Measurements from ENCODE around the gene KLHL14. TPM values are rescaled to one million over a fixed set of nuclear protein-coding genes. Genes with fewer than 3 reads are reported as not detected.
A peak's percentile ranks its signal among the peaks of the same experiment; 100 is the strongest.

Gene KLHL14
- total and polyA plus RNA-seq, 2 experiments from 2014 or later = 0.44 to 1.9 TPM

DNA sequence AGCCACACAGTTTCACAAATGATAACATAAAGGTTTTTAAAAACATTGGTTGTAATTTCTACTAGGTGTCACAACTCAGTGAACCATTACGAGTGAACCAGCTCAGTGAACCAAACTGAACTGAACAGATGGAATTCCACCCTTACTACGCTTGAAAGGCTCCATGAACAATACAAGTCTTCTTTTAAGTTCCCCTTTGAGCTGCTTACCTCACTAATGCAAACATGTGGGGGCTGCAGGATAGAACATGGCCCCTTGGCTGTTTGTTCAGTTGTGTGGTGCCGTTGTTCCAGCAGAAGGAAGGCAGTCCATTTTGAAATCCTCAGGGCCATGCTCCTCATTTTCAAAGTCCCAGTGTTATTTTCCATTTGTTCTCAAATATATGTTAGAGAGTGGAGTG is 30.7 kb upstream of the KLHL14 start:
- Histone ChIP-seq H3K4me1 (ENCODE audit: insufficient read depth) (no peaks in the 10 kb centered on the region), H3K9me2 (ENCODE audit: insufficient read depth) (no peaks in the 10 kb centered on the region), H2AFZ (peak overlapping the region; percentile 66; the same call in 1 of the 2 replicates), H3K4me3 (no peak overlapping the region), H3K79me2 (replicated peaks; ENCODE audit: insufficient read depth) (no peaks in the 10 kb centered on the region), H3K27me3 (ENCODE audit: insufficient read depth) (no peaks in the 10 kb centered on the region), H4K20me1 (replicated peaks; ENCODE audit: insufficient read depth) (no peaks in the 10 kb centered on the region), H3F3A (replicated peaks; ENCODE audit: low read depth) (no peaks in the 10 kb centered on the region), H3K27ac (ENCODE audit: low read depth) (no peak overlapping the region), H3K4me2 (no peak overlapping the region), H3K36me3 (ENCODE audit: insufficient read depth) (no peaks in the 10 kb centered on the region; the same call in 1 of the 2 replicates)
- DNase-seq (ENCODE audit: low spot score) (no peak), ATAC-seq (no peak)
- TF ChIP-seq, protein P1, sequence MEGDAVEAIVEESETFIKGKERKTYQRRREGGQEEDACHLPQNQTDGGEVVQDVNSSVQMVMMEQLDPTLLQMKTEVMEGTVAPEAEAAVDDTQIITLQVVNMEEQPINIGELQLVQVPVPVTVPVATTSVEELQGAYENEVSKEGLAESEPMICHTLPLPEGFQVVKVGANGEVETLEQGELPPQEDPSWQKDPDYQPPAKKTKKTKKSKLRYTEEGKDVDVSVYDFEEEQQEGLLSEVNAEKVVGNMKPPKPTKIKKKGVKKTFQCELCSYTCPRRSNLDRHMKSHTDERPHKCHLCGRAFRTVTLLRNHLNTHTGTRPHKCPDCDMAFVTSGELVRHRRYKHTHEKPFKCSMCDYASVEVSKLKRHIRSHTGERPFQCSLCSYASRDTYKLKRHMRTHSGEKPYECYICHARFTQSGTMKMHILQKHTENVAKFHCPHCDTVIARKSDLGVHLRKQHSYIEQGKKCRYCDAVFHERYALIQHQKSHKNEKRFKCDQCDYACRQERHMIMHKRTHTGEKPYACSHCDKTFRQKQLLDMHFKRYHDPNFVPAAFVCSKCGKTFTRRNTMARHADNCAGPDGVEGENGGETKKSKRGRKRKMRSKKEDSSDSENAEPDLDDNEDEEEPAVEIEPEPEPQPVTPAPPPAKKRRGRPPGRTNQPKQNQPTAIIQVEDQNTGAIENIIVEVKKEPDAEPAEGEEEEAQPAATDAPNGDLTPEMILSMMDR (conservative IDR thresholded peaks at IDR 0.05; ENCODE audit: low read depth in 2 of 2) = no peak
- TF ChIP-seq EZH2 (IDR thresholded peaks at IDR 0.05; ENCODE audit: low read depth, unreplicated experiment) = no peak
- TF ChIP-seq, protein P2, sequence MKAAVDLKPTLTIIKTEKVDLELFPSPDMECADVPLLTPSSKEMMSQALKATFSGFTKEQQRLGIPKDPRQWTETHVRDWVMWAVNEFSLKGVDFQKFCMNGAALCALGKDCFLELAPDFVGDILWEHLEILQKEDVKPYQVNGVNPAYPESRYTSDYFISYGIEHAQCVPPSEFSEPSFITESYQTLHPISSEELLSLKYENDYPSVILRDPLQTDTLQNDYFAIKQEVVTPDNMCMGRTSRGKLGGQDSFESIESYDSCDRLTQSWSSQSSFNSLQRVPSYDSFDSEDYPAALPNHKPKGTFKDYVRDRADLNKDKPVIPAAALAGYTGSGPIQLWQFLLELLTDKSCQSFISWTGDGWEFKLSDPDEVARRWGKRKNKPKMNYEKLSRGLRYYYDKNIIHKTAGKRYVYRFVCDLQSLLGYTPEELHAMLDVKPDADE (IDR thresholded peaks at IDR 0.05) = no peak
- no peak for TF ChIP-seq POLR2AphosphoS5 (IDR thresholded peaks at IDR 0.05; ENCODE audit: low read depth)
- TF ChIP-seq STAT1 (IDR thresholded peaks at IDR 0.05; ENCODE audit: unreplicated experiment) = no peak
- no peak for TF ChIP-seq NANOG (IDR thresholded peaks at IDR 0.05; ENCODE audit: borderline replicate concordance)
- TF ChIP-seq, protein P3, sequence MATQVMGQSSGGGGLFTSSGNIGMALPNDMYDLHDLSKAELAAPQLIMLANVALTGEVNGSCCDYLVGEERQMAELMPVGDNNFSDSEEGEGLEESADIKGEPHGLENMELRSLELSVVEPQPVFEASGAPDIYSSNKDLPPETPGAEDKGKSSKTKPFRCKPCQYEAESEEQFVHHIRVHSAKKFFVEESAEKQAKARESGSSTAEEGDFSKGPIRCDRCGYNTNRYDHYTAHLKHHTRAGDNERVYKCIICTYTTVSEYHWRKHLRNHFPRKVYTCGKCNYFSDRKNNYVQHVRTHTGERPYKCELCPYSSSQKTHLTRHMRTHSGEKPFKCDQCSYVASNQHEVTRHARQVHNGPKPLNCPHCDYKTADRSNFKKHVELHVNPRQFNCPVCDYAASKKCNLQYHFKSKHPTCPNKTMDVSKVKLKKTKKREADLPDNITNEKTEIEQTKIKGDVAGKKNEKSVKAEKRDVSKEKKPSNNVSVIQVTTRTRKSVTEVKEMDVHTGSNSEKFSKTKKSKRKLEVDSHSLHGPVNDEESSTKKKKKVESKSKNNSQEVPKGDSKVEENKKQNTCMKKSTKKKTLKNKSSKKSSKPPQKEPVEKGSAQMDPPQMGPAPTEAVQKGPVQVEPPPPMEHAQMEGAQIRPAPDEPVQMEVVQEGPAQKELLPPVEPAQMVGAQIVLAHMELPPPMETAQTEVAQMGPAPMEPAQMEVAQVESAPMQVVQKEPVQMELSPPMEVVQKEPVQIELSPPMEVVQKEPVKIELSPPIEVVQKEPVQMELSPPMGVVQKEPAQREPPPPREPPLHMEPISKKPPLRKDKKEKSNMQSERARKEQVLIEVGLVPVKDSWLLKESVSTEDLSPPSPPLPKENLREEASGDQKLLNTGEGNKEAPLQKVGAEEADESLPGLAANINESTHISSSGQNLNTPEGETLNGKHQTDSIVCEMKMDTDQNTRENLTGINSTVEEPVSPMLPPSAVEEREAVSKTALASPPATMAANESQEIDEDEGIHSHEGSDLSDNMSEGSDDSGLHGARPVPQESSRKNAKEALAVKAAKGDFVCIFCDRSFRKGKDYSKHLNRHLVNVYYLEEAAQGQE (IDR thresholded peaks at IDR 0.05; ENCODE audit: unreplicated experiment) = no peak
- TF ChIP-seq ZNF114 (CRISPR knock-in tag; IDR thresholded peaks at IDR 0.05) = no peak
- TF ChIP-seq, protein P4, sequence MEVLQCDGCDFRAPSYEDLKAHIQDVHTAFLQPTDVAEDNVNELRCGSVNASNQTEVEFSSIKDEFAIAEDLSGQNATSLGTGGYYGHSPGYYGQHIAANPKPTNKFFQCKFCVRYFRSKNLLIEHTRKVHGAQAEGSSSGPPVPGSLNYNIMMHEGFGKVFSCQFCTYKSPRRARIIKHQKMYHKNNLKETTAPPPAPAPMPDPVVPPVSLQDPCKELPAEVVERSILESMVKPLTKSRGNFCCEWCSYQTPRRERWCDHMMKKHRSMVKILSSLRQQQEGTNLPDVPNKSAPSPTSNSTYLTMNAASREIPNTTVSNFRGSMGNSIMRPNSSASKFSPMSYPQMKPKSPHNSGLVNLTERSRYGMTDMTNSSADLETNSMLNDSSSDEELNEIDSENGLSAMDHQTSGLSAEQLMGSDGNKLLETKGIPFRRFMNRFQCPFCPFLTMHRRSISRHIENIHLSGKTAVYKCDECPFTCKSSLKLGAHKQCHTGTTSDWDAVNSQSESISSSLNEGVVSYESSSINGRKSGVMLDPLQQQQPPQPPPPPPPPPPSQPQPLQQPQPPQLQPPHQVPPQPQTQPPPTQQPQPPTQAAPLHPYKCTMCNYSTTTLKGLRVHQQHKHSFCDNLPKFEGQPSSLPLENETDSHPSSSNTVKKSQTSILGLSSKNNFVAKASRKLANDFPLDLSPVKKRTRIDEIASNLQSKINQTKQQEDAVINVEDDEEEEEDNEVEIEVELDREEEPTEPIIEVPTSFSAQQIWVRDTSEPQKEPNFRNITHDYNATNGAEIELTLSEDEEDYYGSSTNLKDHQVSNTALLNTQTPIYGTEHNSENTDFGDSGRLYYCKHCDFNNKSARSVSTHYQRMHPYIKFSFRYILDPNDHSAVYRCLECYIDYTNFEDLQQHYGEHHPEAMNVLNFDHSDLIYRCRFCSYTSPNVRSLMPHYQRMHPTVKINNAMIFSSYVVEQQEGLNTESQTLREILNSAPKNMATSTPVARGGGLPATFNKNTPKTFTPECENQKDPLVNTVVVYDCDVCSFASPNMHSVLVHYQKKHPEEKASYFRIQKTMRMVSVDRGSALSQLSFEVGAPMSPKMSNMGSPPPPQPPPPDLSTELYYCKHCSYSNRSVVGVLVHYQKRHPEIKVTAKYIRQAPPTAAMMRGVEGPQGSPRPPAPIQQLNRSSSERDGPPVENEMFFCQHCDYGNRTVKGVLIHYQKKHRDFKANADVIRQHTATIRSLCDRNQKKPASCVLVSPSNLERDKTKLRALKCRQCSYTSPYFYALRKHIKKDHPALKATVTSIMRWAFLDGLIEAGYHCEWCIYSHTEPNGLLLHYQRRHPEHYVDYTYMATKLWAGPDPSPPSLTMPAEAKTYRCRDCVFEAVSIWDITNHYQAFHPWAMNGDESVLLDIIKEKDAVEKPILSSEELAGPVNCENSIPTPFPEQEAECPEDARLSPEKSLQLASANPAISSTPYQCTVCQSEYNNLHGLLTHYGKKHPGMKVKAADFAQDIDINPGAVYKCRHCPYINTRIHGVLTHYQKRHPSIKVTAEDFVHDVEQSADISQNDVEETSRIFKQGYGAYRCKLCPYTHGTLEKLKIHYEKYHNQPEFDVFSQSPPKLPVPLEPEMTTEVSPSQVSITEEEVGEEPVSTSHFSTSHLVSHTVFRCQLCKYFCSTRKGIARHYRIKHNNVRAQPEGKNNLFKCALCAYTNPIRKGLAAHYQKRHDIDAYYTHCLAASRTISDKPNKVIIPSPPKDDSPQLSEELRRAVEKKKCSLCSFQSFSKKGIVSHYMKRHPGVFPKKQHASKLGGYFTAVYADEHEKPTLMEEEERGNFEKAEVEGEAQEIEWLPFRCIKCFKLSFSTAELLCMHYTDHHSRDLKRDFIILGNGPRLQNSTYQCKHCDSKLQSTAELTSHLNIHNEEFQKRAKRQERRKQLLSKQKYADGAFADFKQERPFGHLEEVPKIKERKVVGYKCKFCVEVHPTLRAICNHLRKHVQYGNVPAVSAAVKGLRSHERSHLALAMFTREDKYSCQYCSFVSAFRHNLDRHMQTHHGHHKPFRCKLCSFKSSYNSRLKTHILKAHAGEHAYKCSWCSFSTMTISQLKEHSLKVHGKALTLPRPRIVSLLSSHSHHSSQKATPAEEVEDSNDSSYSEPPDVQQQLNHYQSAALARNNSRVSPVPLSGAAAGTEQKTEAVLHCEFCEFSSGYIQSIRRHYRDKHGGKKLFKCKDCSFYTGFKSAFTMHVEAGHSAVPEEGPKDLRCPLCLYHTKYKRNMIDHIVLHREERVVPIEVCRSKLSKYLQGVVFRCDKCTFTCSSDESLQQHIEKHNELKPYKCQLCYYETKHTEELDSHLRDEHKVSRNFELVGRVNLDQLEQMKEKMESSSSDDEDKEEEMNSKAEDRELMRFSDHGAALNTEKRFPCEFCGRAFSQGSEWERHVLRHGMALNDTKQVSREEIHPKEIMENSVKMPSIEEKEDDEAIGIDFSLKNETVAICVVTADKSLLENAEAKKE (CRISPR knock-in tag; IDR thresholded peaks at IDR 0.05) = no peak
- no peak for TF ChIP-seq JUNB (IDR thresholded peaks at IDR 0.05; ENCODE audit: unreplicated experiment)
- no peak for TF ChIP-seq CREB1 (CRISPR knock-in tag; IDR thresholded peaks at IDR 0.05; ENCODE audit: low read depth)
- Mint-ChIP-seq H3K36me3 (ENCODE audit: low read depth) (no peaks in the 10 kb centered on the region), H3K27me3 (ENCODE audit: insufficient read depth, low read depth, poor library complexity) (no peaks in the 10 kb centered on the region), H3K4me3 (no peak overlapping the region), H3K9me3 (no peaks in the 10 kb centered on the region), H3K27ac (no peak overlapping the region), H3K4me1 (no peaks in the 10 kb centered on the region)

Data from GM23338 (cell line).